Effector memory CD8-positive, alpha-beta T cell (primary cell): ENCODE measurements around the gene KIAA1328.
"Not testable (repeated sequence)": the region's sequence is repeated elsewhere in the genome, so short reads cannot be mapped to it uniquely, and the experiment has no call there.

Experiments used
- ATAC-seq: fragments of 150-1000 bp; cut with Tn5 transposase; replicated peaks from 2 replicates; pipeline ENCODE4 v1.10.0; 2021; ENCODE audit warnings: mild to moderate bottlenecking, moderate library complexity
- DNase-seq, 3 experiments: peaks; one replicate each; pipeline ENCODE4 v3.0.0; 2021
- H3K27ac Mint-ChIP-seq, 2 donors: one replicate each; pipeline ENCODE4 v1.8.0; 2022; ENCODE audit warnings: mild to moderate bottlenecking in 2 of 2, mixed read lengths in 2 of 2, moderate library complexity in 2 of 2
- H3K27me3 Mint-ChIP-seq, 2 donors: one replicate each; pipeline ENCODE4 v1.8.0; 2022; ENCODE audit warnings: mixed read lengths in 2 of 2
- H3K36me3 Mint-ChIP-seq: one replicate; pipeline ENCODE4 v1.8.0; 2022; ENCODE audit warnings: mild to moderate bottlenecking, moderate library complexity, mixed read lengths; ENCODE audit not compliant: insufficient read depth
- H3K4me1 Mint-ChIP-seq, 2 donors: one replicate each; pipeline ENCODE4 v1.8.0; 2022; ENCODE audit warnings: low read depth in 2 of 2, mixed read lengths in 2 of 2
- H3K4me3 Mint-ChIP-seq, 2 donors: one replicate each; pipeline ENCODE4 v1.8.0; 2022; ENCODE audit warnings: mild to moderate bottlenecking in 2 of 2, mixed read lengths in 2 of 2, moderate library complexity in 2 of 2
- H3K9me3 Mint-ChIP-seq, 2 donors: one replicate each; pipeline ENCODE4 v1.8.0; 2022; ENCODE audit warnings: mixed read lengths in 2 of 2

Gene KIAA1328

GRCh38 chr18:37166966-37167365, 338.0 kb downstream of the KIAA1328 start:
- not testable (repeated sequence) for H3K4me3 Mint-ChIP-seq, H3K36me3 Mint-ChIP-seq, H3K9me3 Mint-ChIP-seq

GRCh38 chr18:37170984-37171383, 342.1 kb downstream of the KIAA1328 start:
- H3K4me3 Mint-ChIP-seq = no peak overlapping the region
- DNase-seq = no peak
- no peaks in the 10 kb centered on the region for H3K27me3 Mint-ChIP-seq
- H3K9me3 Mint-ChIP-seq = no peaks in the 10 kb centered on the region
- peaks cover 12% of the 10 kb centered on the region for H3K36me3 Mint-ChIP-seq
- no peak for ATAC-seq
- H3K4me1 Mint-ChIP-seq = no peaks in the 10 kb centered on the region
- H3K27ac Mint-ChIP-seq = no peak overlapping the region

More at GRCh38 chr18:37166966-37167365, 338.0 kb downstream of the KIAA1328 start:
- DNase-seq, ATAC-seq, H3K4me1 Mint-ChIP-seq, H3K27me3 Mint-ChIP-seq, H3K27ac Mint-ChIP-seq: not testable (repeated sequence)

GRCh38 chr18:37173384-37173783, 344.5 kb downstream of the KIAA1328 start:
- no peak for ATAC-seq
- Mint-ChIP-seq H3K36me3 (peaks cover 9% of the 10 kb centered on the region), H3K27me3 (no peaks in the 10 kb centered on the region), H3K9me3 (no peaks in the 10 kb centered on the region), H3K4me1 (no peaks in the 10 kb centered on the region), H3K27ac (no peak overlapping the region), H3K4me3 (no peak overlapping the region)
- DNase-seq = no peak

GRCh38 chr18:37175727-37176620, 347.0 kb downstream of the KIAA1328 start:
- ATAC-seq (no peak), DNase-seq (no peak)
- Mint-ChIP-seq H3K27me3 (no peaks in the 10 kb centered on the region), H3K9me3 (no peaks in the 10 kb centered on the region), H3K27ac (no peak overlapping the region), H3K4me3 (no peak overlapping the region), H3K4me1 (no peaks in the 10 kb centered on the region), H3K36me3 (peaks cover 9% of the 10 kb centered on the region)

- DNase-seq = no peak
- ATAC-seq = no peak
- Mint-ChIP-seq H3K36me3 (peaks cover 9% of the 10 kb centered on the region), H3K9me3 (no peaks in the 10 kb centered on the region), H3K27me3 (no peaks in the 10 kb centered on the region), H3K27ac (no peak overlapping the region), H3K4me3 (no peak overlapping the region), H3K4me1 (no peaks in the 10 kb centered on the region)
These were observed 347.7 kb downstream of the KIAA1328 start for GRCh38 chr18:37176621-37176934.

- no peaks in the 10 kb centered on the region for H3K4me1 Mint-ChIP-seq
- H3K27ac Mint-ChIP-seq = no peak overlapping the region
- ATAC-seq (no peak), DNase-seq (no peak)
- no peaks in the 10 kb centered on the region for H3K27me3 Mint-ChIP-seq
- peaks cover 10% of the 10 kb centered on the region for H3K36me3 Mint-ChIP-seq
- no peaks in the 10 kb centered on the region for H3K9me3 Mint-ChIP-seq
- no peak overlapping the region for H3K4me3 Mint-ChIP-seq
These were observed 350.5 kb downstream of the KIAA1328 start for GRCh38 chr18:37179384-37179783.

GRCh38 chr18:37180086-37180485, 351.2 kb downstream of the KIAA1328 start:
- no peak overlapping the region for H3K27ac Mint-ChIP-seq
- no peaks in the 10 kb centered on the region for H3K4me1 Mint-ChIP-seq
- H3K9me3 Mint-ChIP-seq = no peaks in the 10 kb centered on the region
- H3K27me3 Mint-ChIP-seq = no peaks in the 10 kb centered on the region
- peaks cover 9% of the 10 kb centered on the region for H3K36me3 Mint-ChIP-seq
- ATAC-seq (no peak), DNase-seq (no peak)
- no peak overlapping the region for H3K4me3 Mint-ChIP-seq

- ATAC-seq = no peak
- H3K4me1 Mint-ChIP-seq = no peaks in the 10 kb centered on the region
- H3K4me3 Mint-ChIP-seq = no peak overlapping the region
- no peak for DNase-seq
- peaks cover 6% of the 10 kb centered on the region for H3K36me3 Mint-ChIP-seq
- H3K27me3 Mint-ChIP-seq = no peaks in the 10 kb centered on the region
- no peaks in the 10 kb centered on the region for H3K9me3 Mint-ChIP-seq
- H3K27ac Mint-ChIP-seq = no peak overlapping the region
These were observed 353.6 kb downstream of the KIAA1328 start for GRCh38 chr18:37182340-37183135.

- H3K27me3 Mint-ChIP-seq = no peaks in the 10 kb centered on the region
- DNase-seq (no peak), ATAC-seq (no peak)
- no peak overlapping the region for H3K27ac Mint-ChIP-seq
- H3K36me3 Mint-ChIP-seq = peaks cover 6% of the 10 kb centered on the region
- H3K4me1 Mint-ChIP-seq = no peaks in the 10 kb centered on the region
- H3K4me3 Mint-ChIP-seq = no peak overlapping the region
- H3K9me3 Mint-ChIP-seq = no peaks in the 10 kb centered on the region
These were observed 355.4 kb downstream of the KIAA1328 start for GRCh38 chr18:37184209-37184868.

GRCh38 chr18:37188016-37188791, 359.3 kb downstream of the KIAA1328 start:
- H3K9me3 Mint-ChIP-seq = no peaks in the 10 kb centered on the region
- H3K4me1 Mint-ChIP-seq = peaks cover 0 to 5% of the 10 kb centered on the region in 2 donors
- no peaks in the 10 kb centered on the region for H3K27me3 Mint-ChIP-seq
- ATAC-seq (no peak), DNase-seq (no peak)
- peaks cover 6% of the 10 kb centered on the region for H3K36me3 Mint-ChIP-seq
- H3K4me3 Mint-ChIP-seq = no peak overlapping the region
- no peak overlapping the region for H3K27ac Mint-ChIP-seq

GRCh38 chr18:37199741-37200140, 370.8 kb downstream of the KIAA1328 start:
- Mint-ChIP-seq H3K27ac (no peak overlapping the region), H3K27me3 (no peaks in the 10 kb centered on the region), H3K36me3 (peaks cover 3% of the 10 kb centered on the region), H3K4me1 (no peaks in the 10 kb centered on the region), H3K9me3 (peaks cover 2 to 14% of the 10 kb centered on the region in 2 donors), H3K4me3 (no peak overlapping the region)
- DNase-seq = no peak
- no peak for ATAC-seq

GRCh38 chr18:37207343-37207742, 378.4 kb downstream of the KIAA1328 start:
- ATAC-seq (no peak), DNase-seq (no peak)
- Mint-ChIP-seq H3K4me3 (no peak overlapping the region), H3K27me3 (no peaks in the 10 kb centered on the region), H3K27ac (no peak overlapping the region), H3K4me1 (no peaks in the 10 kb centered on the region), H3K9me3 (peaks cover 0 to 2% of the 10 kb centered on the region in 2 donors), H3K36me3 (peaks cover 3% of the 10 kb centered on the region)

- Mint-ChIP-seq H3K27ac (no peak overlapping the region), H3K4me3 (no peak overlapping the region), H3K4me1 (no peaks in the 10 kb centered on the region), H3K36me3 (no peaks in the 10 kb centered on the region), H3K9me3 (no peaks in the 10 kb centered on the region), H3K27me3 (no peaks in the 10 kb centered on the region)
- DNase-seq = no peak
- no peak for ATAC-seq
These were observed 381.9 kb downstream of the KIAA1328 start for GRCh38 chr18:37210781-37211180.
